Colonic mucosa (tissue), 4 donors: ENCODE measurements around the gene SOX1. TPM values are rescaled to one million over a fixed set of nuclear protein-coding genes. Genes with fewer than 3 reads are reported as not detected.

ENCODE experiments used
- DNase-seq: peaks from one replicate; pipeline ENCODE4 v3.0.0-alpha.2; 2020
- H3K27ac ChIP-seq: fragments of 200-600 bp; one replicate; pipeline ENCODE4 v1.8.0; 2021
- H3K27me3 ChIP-seq: fragments of 200-600 bp; one replicate; pipeline ENCODE4 v1.8.0; 2021
- H3K36me3 ChIP-seq: fragments of 200-600 bp; one replicate; pipeline ENCODE4 v1.8.0; 2021
- H3K4me1 ChIP-seq: fragments of 200-600 bp; one replicate; pipeline ENCODE4 v1.8.0; 2021; ENCODE audit warnings: mild to moderate bottlenecking
- H3K4me3 ChIP-seq: fragments of 200-600 bp; one replicate; pipeline ENCODE4 v1.8.0; 2021
- H3K9ac ChIP-seq, 2 donors: one replicate each; pipeline ENCODE4 v1.7.0; 2013; ENCODE audit warnings: control low read depth in 2 of 2, low read depth in 2 of 2, low read length in 2 of 2
- H3K9me3 ChIP-seq: fragments of 200-600 bp; one replicate; pipeline ENCODE4 v1.8.0; 2021
- intact Hi-C: fragments of 100-400 bp; cut with DNase I; formaldehyde crosslinking; loops from one replicate; pipeline ENCODE4 v1.14.1; 2022
- total RNA-seq, 2 donors: library from RNA; stranded (reverse); fragmentation: NEBNext Ultra II Directional in 1 of 2; extraction: Animal tissue kit (Norgen Biotek cat#: 25700) in 1 of 2; gene quantifications; one replicate each; pipeline ENCODE4 v1.2.1, GENCODE V29; 2021
- TF ChIP-seq, protein P1 (sequence below): fragments of 200-600 bp; IDR thresholded peaks from one replicate; pipeline ENCODE4 v1.8.0; 2022; ENCODE audit warnings: antibody characterized with exemption, mild to moderate bottlenecking
- donor health status: healthy.
- donor health status: DM: no; HTN: no; CAD: no.
- donor health status: DM: no; HTN: no; CAD: no.

The SOX1 gene
- total RNA-seq, 2 donors from 2014 or later = not detected

DNA sequence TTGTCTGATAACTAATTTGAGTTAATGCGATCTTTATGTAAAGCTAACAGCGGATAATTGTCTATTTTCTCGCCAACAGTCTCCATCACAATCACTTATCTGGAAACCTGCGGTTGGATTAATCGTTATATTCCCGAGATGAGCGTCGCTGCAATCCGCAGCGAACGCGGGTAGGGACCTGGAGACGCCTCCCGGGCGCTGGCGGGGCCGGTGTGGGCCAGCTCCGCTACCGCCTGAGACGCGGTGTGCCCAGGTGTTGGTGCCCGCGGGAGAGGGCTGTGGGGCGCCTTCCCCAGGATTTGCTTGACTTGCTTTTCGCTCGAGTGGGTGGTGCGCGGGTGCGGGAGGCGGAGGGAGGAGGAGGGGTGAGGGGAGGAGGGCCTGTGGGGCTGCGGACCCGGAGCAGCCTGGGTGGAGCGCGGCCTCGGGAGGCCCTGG lies 38.3 kb downstream of the SOX1 start:
- Histone ChIP-seq H3K4me1 (no peaks in the 10 kb centered on the region), H3K27me3 (peaks cover 60% of the 10 kb centered on the region), H3K9me3 (no peaks in the 10 kb centered on the region), H3K4me3 (no peak overlapping the region), H3K9ac (no peak overlapping the region), H3K36me3 (no peaks in the 10 kb centered on the region), H3K27ac (no peak overlapping the region)
- intact Hi-C loops = no loop called here
- DNase-seq = no peak
- TF ChIP-seq, protein P1, sequence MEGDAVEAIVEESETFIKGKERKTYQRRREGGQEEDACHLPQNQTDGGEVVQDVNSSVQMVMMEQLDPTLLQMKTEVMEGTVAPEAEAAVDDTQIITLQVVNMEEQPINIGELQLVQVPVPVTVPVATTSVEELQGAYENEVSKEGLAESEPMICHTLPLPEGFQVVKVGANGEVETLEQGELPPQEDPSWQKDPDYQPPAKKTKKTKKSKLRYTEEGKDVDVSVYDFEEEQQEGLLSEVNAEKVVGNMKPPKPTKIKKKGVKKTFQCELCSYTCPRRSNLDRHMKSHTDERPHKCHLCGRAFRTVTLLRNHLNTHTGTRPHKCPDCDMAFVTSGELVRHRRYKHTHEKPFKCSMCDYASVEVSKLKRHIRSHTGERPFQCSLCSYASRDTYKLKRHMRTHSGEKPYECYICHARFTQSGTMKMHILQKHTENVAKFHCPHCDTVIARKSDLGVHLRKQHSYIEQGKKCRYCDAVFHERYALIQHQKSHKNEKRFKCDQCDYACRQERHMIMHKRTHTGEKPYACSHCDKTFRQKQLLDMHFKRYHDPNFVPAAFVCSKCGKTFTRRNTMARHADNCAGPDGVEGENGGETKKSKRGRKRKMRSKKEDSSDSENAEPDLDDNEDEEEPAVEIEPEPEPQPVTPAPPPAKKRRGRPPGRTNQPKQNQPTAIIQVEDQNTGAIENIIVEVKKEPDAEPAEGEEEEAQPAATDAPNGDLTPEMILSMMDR = no peak

DNA sequence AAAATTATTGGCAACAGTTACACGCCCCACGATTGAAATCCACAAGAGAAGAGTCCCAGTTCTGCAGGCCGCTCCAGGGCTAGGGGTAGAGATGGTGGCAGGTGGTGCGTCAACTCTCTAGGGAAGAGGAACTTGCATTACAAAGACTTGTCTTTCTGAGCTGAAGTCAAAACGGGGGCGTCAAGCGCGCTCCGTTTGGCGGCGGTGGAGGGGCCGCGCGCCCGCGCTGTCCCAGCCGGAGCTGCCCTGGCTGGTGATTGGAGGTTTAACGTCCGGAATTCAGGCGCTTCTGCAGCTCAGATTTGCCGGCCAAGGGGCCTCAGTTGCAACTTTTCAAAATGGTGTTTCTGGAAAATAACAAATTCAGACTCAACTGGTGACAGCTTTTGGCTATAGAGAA lies 38.9 kb downstream of the SOX1 start:
- DNase-seq = no peak
- no peak overlapping the region for H3K9ac ChIP-seq
- no peaks in the 10 kb centered on the region for H3K36me3 ChIP-seq
- H3K27ac ChIP-seq = no peak overlapping the region
- TF ChIP-seq, protein P1 = no peak
- no peaks in the 10 kb centered on the region for H3K9me3 ChIP-seq
- no peak overlapping the region for H3K4me3 ChIP-seq
- H3K4me1 ChIP-seq = no peaks in the 10 kb centered on the region
- H3K27me3 ChIP-seq = peaks cover 60% of the 10 kb centered on the region
- intact Hi-C loops = no loop called here

DNA sequence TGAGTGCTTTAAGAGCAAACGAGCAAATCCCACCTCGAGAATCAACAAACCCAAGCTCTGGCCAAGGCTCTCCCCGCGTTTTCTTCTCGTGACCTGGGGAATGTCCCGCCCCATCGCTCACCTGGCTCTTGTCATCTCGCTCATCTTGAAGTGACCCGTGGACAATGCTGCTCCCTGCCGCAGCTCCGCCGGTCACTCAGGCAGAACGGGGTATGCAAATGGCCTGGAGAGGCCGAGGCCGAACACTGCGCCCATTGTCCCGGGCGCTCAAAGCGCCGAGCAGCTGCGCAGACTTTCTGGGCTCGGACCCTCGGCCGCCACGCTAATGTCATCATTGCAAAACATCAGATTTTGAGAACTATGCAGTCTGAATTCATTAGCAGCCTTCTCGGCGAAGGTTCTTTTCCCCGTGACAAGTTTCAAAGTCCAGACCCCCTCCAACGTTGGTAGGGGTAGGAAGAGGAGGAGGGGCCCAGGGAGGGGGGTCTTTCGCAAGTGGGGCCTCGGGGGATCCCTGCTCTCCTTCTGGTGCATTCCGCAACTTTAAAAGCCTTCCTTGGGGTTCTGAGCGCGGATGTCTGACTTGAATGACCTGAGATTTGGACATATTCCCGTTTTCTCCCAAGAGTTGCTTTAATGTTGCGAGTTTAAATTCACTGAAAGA lies 39.7 kb downstream of the SOX1 start:
- H3K36me3 ChIP-seq = no peaks in the 10 kb centered on the region
- H3K27ac ChIP-seq = no peak overlapping the region
- TF ChIP-seq, protein P1 = no peak
- H3K27me3 ChIP-seq = peaks cover 54% of the 10 kb centered on the region
- H3K9ac ChIP-seq = no peak overlapping the region
- no peak for DNase-seq
- intact Hi-C loops = no loop called here
- H3K4me1 ChIP-seq = no peaks in the 10 kb centered on the region
- no peaks in the 10 kb centered on the region for H3K9me3 ChIP-seq
- no peak overlapping the region for H3K4me3 ChIP-seq

DNA sequence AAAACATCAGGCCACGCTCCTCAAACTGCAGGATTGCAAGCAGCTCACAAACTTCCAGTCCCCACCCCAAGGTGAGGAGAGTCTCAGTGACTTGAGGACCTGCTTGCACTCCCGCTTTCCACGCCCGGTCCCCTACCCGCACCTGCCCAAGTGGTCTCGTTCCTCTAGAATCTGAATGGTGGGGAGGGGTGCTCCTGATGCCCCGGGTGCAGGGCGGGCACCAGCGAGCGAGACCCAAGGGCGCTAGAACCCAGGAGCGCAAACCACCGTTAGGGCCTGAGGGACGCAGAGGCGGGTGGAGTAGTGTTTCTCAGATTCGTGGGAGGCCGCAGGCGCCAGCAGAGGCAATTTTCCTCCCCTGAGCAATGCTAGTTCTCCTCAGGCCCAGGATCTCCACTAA lies 40.3 kb downstream of the SOX1 start:
- Histone ChIP-seq H3K9ac (no peak overlapping the region), H3K27me3 (peaks cover 53% of the 10 kb centered on the region), H3K27ac (no peak overlapping the region), H3K36me3 (no peaks in the 10 kb centered on the region), H3K4me1 (no peaks in the 10 kb centered on the region), H3K9me3 (no peaks in the 10 kb centered on the region), H3K4me3 (no peak overlapping the region)
- TF ChIP-seq, protein P1 = no peak
- no peak for DNase-seq
- intact Hi-C loops = no loop called here

DNA sequence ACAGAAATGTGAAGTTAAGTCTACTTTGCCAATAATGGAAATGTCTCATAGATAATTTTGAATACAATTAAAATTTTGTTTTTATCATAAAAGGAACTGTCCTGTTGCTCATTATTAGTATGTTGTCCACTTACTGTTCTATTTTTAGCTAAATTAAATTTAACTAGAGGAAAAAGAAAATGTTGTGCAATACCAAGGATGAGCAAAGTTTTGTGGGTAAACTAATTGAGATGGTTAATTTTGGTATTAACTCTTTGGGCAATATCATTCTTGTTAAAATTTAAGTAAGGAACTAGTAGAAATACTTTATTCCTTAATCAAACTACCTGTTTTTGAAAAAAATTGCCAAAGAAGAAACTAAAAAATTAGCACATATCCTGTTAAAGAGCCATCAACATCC lies 43.5 kb downstream of the SOX1 start:
- no peak overlapping the region for H3K9ac ChIP-seq
- H3K9me3 ChIP-seq = no peaks in the 10 kb centered on the region
- intact Hi-C loops = no loop called here
- no peak overlapping the region for H3K4me3 ChIP-seq
- no peak for DNase-seq
- no peaks in the 10 kb centered on the region for H3K36me3 ChIP-seq
- peaks cover 9% of the 10 kb centered on the region for H3K4me1 ChIP-seq
- TF ChIP-seq, protein P1 = no peak
- no peak overlapping the region for H3K27ac ChIP-seq
- peaks cover 22% of the 10 kb centered on the region for H3K27me3 ChIP-seq
